Measurements from ENCODE around the gene SLC15A3.

The SLC15A3 gene

DNA sequence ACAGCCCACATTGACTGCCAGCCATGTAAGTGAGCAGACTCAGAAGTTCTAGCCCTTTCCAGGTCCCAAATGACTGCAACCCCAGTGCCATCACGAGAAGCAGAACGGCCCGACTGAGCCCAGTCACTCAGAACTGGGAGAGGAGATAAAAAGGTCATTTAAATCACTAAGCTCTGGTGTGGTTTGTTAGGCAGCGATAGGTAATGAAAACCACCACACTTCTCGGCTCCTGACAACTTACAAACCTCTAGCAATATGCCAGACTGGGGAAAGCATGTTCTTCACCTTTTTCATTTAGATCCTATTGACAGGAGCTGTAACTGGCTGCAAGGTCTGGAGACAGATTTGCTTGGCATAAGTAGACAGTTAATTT, 6.7 kb downstream of the SLC15A3 start:
- DNase-seq (ENCODE audit: low read depth) = no peak

DNA sequence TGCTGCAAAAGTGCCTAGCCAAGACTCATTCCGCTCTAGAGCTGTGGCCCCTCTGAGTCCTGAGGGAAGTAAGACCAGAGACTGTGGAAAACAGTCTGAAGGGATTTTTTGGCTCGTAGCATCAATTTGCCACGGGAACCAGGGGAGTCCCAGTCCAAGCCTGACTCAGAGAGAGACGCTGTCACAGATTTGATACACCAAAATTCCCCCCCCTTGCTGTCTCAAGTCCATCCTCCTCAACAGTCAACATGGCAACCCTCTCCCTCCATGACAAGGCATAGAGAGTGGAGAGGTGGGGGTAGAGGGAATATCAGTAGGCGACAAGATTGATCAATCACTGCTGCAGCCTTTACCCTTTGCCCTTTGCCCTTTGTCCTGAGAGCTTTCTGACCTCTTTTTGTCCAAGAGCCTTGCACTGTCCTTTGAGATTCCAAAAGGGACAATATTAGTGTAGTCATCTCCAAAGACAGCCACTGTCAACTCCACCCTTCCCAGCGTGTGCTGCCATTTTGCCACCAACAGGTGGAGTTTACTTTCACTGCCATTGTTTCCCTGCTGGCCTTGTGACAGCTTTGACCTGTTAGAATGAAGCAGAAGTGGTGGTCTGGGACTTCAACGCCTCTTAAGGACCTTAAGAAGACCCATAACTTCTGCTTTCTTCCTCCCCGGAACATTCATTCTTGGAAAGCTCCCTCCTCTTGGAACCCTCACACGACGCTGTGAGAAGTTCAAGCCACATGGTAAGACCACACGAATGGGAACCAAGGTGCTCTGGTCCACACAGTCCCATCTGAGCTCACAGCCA, 7.3 kb downstream of the SLC15A3 start:
- no peak for DNase-seq (ENCODE audit: low read depth)

DNA sequence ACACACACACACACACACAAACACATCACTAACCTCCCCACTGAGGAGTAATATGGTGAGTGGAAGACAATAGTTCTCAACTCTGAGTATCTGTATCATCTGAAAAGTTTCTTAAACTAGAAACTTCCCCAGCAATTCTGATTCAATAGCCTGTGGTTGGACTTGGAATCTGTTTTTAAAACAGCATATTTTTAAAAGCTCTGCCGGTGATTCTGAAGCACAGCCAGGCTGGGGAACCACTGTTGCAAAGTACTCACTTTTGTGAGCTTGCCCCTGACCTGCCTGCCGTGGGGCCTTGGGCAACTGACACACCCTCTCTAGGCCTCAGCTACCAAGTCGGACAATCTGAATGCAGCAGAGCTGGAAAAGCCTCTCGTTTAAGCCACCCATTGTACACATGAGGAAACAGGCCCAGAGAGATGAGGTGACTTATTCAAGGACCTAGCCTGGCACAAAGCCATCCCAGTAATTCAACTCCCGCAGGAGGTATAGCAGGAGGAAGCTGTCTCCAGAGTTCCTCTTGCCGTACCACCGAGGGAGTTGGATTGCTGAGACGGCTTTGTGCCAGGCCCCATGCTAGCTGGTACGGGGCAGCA, 8.9 kb downstream of the SLC15A3 start:
- no peak for DNase-seq (ENCODE audit: low read depth)

DNA sequence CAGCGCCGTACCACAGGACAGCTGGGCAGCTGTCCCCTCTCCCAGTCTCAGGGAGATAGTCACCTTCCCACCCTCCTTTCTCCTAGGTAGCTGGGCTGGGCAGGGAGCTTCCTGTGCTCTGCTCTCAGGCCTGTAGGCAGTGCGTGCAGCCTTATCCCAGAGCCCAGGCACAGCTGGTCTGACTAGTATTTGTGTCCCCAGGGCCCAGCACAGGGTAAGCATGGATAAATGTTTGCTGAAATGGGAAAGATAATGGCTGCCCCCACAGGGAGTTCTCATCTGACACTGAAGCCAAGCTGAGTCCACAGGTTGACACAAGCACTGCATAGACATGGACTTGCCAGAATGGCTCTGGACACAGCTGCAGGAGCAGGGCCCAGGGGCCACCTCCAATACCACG, 9.8 kb downstream of the SLC15A3 start:
- DNase-seq (ENCODE audit: low read depth) = no peak

DNA sequence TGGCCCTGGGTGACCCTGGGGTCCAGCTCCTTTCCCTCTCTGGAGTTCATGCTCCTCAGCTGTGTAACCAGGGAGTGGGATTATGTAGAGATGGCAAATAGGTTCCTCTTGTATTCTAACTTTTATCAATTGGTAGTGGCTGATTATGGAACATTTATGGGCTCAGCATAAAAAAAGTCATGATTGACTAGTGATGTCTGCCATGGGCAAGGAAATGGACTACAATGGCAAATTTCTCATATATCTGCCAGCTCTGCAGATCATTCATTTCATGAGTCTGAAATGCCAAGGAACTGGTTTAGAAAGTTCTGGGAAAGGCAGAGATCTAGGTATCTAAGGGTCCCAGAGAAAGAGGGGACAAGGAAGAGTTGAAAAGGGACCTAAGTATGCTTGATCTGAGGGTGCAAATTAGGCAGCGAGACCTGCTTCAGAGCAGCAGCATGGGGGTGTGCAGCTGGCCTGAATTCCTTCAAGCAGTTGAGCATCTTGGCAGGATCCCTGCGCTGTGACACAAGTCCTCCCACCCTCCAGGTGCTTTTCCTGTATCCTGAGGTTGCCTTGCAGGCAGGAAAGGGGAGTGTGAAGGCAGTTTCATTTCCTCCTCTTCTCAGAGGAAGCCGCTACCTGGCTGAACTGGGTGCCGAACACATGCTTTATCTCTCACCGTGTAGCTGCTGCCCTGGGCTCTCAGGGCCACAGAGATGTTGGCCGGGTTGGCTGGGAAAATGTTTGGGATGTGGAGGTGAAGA, 10.4 kb downstream of the SLC15A3 start:
- no peak for DNase-seq (ENCODE audit: low read depth)

DNA sequence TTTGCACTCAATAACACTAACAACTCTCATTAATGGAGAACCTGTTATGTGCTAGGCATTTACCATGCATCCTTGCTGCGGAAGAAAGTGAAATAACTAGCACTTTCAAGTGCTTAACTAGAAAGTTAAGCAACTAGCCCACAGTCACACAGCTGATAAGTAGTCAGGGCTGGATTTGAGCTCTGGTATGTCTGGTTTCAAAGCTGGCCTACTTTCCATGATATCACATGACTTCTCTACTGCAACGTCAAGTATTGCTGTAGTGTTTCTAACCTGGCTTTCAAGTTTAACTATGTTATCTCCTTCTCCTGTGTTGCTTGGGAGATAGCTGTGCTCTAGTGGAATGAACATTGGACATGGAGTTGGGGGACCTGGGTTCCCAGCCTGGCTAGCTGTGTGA, 12.1 kb downstream of the SLC15A3 start:
- DNase-seq (ENCODE audit: low read depth) = no peak

DNA sequence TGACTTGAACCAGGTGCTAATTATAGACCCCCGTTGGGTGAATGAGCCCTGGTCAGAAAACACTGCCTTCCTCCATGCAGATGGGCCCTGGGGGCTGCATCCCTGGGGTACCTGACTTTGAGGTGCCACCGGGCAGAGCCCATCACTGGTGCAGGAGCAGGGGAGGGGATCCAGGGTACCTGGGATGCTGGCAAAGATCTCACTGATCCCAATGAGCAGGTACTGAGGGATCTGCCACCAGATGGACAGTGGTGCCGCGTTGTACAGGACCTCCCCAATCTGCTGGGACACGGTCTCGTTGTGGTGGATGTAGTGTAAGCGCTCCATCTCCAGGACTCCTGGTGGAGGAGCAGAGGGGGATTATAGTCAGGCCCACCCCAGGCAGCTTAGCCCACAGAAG, 12.7 kb downstream of the SLC15A3 start:
- DNase-seq (ENCODE audit: low read depth) = no peak

DNA sequence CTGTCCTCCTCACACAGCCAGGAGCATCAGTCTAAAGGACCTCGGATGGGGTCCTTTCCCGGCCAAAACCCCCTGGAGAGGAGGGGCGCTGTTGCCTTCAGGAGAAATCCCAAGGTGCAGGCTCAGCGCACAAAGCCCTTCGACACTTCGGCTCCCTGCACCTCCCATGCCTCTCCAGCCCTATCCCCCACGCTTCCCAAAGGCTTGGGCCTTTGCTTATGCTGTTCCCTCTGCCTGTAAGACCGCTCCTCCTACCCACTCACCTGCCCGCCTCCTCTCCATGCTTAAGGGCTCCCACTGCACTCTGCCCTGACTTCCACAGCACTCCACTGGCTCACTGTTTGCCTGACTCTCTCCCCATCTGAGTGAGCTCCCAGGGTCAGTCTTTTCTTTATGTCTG, 13.5 kb downstream of the SLC15A3 start:
- no peak for DNase-seq (ENCODE audit: low read depth)

DNA sequence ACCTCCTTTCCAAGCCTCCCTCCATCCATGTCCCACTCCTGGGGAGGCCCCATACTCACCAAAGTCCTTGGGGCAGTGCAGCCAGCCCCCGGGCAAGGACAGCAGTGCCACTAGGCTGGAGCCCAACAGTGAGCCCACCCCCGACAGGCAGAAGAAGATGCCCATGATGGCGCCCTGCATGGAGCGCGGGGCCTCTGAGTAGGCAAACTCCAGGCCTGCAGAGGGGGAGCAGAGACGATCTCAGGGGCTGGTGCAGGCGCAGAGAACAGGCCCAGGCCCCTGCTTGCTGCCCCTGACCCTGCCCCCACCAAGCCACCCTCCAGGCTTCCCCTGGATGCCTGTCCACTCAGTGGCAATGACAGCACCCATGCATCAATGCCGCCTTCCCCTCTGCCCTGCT, 14.2 kb downstream of the SLC15A3 start:
- DNase-seq (ENCODE audit: low read depth) = no peak

DNA sequence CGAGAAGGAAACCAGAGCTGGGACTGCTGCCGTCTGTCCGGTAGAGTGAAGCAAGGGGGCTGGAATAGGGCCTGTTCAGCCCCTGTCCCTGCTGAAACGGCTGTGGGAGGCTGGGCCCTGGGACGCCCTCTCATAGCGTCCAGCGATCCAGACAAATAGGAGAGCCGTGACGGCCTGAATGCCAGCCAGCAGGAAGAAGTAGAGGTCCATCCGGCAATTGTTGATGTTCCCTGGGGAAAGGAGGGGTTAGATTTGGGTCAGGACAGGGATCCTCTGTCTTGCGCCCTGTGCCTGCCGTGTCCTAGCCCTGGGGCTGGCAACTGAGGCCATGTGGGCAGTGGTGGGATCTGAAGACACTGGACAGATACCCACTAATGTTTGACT, 14.8 kb downstream of the SLC15A3 start:
- DNase-seq (ENCODE audit: low read depth) = no peak

DNA sequence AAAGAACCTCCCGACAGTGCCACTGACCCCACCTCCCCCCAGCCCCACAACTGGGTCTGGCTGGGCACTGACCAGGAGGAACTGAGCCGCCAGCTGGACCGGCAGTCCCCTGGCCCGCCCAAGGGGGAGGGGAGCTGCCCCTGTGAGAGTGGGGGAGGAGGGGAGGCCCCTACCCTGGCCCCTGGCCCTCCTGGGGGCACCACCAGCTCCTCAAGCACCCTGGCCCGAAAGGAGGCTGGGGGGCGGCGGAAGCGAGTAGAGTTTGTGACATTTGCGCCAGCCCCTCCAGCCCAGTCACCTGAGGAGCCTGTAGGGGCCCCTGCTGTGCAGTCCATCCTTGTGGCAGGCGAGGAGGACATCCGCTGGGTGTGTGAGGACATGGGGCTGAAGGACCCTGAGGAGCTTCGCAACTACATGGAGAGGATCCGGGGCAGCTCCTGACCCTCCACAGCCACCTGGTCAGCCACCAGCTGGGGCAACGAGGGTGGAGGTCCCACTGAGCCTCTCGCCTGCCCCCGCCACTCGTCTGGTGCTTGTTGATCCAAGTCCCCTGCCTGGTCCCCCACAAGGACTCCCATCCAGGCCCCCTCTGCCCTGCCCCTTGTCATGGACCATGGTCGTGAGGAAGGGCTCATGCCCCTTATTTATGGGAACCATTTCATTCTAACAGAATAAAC, 15.4 kb downstream of the SLC15A3 start:
- no peak for DNase-seq (ENCODE audit: low read depth)

DNA sequence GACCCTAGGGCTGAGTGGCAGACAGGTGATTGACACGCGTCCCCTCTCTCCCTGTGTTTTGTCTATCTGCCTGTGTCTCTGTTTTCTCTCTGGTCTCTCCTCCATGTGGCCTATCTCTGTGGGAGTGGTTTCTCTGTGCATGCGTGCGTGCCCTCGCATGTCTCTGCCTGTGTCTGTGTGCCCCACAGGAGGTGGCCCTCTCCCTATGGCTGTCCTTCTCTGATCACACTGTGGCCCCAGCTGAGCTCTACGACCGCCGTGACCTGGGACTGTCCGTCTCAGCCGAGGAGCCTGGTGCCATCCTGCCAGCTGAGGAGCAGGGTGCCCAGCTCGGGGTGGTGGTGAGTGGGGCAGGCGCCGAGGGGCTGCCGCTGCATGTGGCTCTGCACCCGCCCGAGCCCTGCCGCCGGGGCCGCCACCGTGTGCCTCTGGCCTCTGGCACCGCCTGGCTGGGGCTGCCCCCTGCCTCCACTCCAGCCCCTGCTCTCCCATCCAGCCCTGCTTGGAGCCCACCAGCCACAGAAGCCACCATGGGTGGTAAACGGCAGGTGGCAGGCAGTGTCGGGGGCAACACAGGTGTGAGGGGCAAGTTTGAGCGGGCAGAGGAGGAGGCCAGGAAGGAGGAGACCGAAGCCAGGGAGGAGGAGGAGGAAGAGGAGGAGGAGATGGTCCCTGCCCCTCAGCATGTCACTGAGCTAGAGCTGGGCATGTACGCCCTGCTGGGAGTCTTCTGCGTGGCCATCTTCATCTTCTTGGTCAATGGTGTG, 16.1 kb downstream of the SLC15A3 start:
- no peak for DNase-seq (ENCODE audit: low read depth)

DNA sequence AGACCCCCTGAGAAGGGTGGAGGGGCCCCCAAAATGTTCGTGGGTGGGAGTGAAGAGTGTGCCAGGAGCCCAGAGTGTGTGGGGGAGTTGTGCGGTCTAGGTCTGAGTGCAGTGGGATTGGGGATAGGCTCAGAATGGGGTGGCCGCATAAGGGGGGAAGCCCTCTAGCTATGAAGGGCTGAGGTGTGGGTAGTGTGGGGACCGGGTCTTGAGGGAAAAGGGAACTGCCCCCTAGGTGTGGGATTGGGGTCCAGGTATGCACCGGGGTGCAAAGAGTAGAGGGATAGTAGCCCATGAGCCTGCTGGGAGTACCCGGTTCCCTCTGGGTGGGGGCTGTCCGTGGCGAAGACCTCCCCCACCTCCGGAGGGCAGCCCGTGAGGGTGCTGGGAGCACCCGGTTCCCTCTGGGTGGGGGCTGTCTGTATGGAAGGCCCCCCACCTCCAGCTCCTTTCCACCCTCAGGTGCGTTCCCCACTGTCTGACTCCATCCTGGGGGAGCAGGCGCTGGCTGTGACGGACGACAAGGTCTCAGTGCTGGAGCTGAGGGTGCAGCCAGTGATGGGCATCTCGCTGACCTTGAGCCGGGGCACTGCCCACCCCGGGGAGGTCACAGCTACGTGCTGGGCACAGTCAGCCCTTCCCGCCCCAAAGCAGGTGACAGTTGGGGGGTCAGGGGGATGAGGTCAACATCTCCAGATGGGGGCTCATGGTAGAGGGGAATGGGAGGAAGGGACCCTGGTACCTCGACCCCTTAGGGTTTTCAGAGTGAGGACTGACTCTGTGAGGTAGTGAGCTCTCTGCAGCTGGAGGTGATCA, 17.0 kb downstream of the SLC15A3 start:
- DNase-seq (ENCODE audit: low read depth) = no peak

DNA sequence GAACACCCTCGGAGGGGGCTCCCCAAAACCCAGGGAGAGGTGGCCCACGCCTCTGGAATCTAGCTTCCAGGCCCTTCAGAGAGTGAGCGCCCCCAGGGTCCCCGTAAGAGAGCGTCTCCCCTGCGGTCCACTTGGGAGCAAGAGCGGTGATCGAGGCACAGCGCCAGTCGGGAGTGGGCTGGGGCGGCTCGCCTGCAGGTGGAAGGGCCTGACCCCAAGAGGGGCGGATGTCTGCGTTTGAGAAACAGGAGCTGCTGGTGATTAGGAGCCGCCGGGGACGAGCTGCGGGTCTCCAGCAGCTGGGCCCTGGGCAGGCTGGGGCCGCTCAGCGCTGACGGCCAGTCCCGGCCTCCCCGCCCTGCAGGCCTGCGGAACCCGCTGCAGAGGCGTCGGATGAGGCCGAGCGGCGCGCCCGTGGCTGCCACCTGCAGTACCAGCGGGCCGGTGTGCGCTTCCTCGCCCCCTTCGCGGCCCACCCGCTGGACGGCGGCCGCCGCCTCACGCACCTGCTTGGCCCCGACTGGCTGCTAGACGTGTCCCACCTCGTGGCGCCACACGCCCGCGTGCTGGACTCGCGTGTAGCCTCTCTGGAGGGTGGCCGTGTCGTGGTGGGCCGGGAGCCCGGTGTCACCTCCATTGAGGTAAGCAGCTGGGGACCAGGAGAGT, 17.7 kb downstream of the SLC15A3 start:
- no peak for DNase-seq (ENCODE audit: low read depth)

DNA sequence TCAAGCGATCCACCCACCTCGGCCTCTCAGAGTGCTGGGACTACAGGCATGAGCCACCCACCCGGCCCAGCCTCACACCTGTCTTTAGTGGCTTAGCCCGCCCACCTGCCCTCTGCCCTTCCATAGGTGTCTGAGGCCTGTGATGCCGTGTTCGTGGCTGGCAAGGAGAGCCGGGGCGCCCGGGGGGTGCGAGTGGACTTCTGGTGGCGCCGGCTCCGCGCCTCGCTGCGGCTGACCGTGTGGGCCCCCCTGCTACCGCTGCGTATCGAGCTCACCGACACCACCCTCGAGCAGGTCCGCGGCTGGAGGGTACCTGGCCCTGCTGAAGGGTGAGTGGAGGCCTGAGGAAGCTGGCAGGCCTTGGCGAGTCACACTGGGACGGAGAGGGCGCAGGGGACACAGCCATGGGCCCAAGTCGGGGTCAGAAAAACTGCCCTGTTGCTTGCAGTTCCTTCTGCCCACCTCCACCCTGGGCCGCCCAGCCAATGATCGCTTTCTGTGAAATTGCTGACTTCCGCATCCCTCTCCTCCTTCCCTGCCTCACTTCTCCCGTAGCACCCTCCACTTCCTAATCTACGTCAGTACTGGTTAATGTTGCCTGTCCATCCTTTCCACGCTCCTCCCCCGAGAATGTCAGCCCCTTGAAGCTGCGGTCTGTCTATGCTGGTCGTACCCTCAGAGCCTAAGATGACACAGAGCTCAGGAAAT, 18.4 kb downstream of the SLC15A3 start:
- no peak for DNase-seq (ENCODE audit: low read depth)

DNA sequence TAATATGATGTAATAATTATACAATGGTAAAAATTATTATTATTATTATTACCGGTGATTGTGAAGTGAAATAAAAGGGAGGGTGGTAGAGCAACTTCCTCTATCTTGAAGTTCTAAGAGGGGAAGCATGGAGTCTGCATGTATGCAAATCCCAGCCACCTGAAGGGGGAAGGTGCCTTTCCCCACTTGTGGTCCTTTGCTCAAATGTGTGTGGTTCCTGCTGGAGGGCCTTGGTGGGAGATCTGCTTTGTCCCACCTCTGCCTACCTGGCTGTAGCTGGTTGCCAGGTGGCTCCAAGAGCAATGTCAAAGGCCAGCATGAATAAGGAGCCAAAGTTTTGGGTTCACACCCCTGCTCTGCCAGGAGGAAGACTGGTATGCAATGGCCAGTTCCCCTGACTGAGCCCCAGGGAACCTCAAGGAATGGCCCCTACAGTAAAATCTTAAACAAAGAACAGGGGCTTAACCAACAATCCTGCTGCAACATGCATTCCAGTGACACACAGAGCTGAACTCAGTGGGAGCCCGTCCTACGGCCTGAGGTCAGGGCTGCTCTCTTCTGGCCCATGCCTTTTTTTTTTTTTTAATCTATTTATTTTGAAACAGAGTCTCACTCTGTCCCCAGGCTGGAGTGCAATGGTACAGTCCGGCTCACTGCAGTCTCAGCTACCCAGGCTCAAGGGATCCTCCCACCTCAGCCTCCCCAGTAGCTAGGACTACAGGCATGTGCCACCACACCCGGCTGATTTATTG, 19.2 kb downstream of the SLC15A3 start:
- DNase-seq (ENCODE audit: low read depth) = no peak

DNA sequence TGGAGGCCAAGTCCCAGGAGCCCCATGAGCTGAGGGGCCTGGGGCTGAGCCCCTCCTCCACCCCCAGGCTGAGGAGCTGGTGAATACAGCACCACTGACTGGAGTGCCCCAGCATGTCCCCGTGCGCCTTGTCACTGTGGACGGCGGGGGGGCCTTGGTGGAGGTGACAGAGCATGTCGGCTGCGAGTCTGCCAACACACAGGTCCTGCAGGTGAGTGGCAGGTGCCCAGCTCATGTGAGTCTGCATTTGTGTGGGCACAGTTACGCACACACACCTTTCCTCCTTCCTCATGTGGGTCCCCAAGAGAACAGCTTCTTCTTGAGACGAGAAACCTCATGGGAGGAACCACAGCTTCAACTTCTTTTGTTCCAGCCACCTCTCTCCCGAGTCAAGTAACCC, 20.1 kb downstream of the SLC15A3 start:
- no peak for DNase-seq (ENCODE audit: low read depth)

DNA sequence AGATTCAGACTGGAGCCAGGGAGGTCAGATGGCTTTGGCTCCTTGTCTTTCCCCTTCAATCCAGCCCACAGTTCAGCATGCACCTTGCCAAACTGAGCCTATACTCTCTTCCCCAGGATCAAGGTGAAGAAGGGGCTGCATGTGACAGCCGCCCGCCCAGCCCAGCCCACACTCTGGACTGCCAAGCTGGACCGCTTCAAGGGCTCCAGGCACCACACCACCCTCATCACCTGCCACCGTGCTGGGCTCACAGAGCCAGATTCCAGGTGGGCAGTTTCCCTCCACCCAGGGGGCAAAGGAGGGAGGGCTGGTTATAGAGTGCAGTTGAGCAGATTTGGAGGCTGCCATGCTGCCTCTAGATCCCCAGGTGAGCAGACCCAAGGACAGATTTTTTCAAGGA, 21.6 kb downstream of the SLC15A3 start:
- DNase-seq (ENCODE audit: low read depth) = no peak

DNA sequence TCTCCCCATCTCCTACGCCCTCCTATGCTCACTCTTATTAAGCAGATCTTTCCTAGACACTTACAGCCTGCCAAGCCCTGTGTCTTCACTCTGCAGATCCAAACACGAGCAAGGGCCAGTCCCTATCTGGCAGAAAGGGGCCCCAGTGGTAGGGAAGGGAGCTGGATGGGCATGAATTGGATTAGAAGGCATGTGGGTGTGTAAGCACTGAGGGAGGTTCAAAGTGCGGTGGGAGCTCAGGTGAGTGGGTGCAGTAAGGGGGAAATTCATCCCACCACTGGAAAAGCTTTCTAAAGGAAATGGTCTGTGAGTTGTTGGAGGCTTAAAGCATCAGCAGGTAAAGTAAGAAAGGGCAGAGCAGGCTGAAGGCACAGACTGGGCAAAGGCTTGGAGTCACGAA, 22.2 kb downstream of the SLC15A3 start:
- no peak for DNase-seq (ENCODE audit: low read depth)
